K562 (cell line): Measurements from ENCODE around the gene ZGLP1. TPM values are rescaled to one million over a fixed set of nuclear protein-coding genes. Genes with fewer than 3 reads are reported as not detected.

ENCODE experiments used
- ARHGAP35 ChIP-seq: fragments of 450-650 bp; IDR thresholded peaks from 2 replicates; pipeline ENCODE4 v1.6.1; 2018; ENCODE audit not compliant: partially characterized antibody
- EGR1 ChIP-seq: fragments of 450-650 bp; conservative IDR thresholded peaks from 2 replicates; pipeline ENCODE4 v1.6.1; 2017; ENCODE audit warnings: mild to moderate bottlenecking
- ELF2 ChIP-seq: fragments of 250-450 bp; sonication (Bioruptor Pico); IDR thresholded peaks from 2 replicates; pipeline ENCODE4 v1.5.0; 2021; ENCODE audit warnings: mild to moderate bottlenecking
- FOXK1 ChIP-seq: sonication (generic); formaldehyde crosslinking; IDR thresholded peaks from 2 replicates; pipeline ENCODE4 v1.8.0; 2022; ENCODE audit warnings: missing genetic modification reagents, mild to moderate bottlenecking, borderline replicate concordance
- KAT7 ChIP-seq: sonication (generic); formaldehyde crosslinking; IDR thresholded peaks from 2 replicates; pipeline ENCODE4 v1.8.0; 2022; ENCODE audit warnings: missing genetic modification reagents, mild to moderate bottlenecking, borderline replicate concordance
- L3MBTL2 ChIP-seq: fragments of 450-650 bp; IDR thresholded peaks from 2 replicates; pipeline ENCODE4 v1.6.1; 2016; ENCODE audit warnings: mild to moderate bottlenecking, moderate library complexity
- MTF1 ChIP-seq: fragments of 250-450 bp; sonication (Bioruptor Pico); IDR thresholded peaks from 2 replicates; pipeline ENCODE4 v1.9.0; 2021; ENCODE audit warnings: moderate library complexity, mild to moderate bottlenecking, inconsistent platforms, borderline replicate concordance
- POLR2AphosphoS5 ChIP-seq: IDR thresholded peaks from 2 replicates; pipeline ENCODE4 v1.6.1; 2011; ENCODE audit warnings: mild to moderate bottlenecking, low read depth, low read length, moderate library complexity; ENCODE audit not compliant: control insufficient read depth, insufficient read depth
- SMAD1 ChIP-seq: fragments of 150-350 bp; IDR thresholded peaks from 2 replicates; pipeline ENCODE4 v1.6.1; 2014; ENCODE audit warnings: low read length, low read depth; ENCODE audit not compliant: partially characterized antibody
- TBP ChIP-seq: optimal IDR thresholded peaks from 2 replicates; pipeline ENCODE3; 2011; ENCODE audit warnings: low read depth, low read length, improper control_type of control experiment
- polyA plus RNA-seq, 8 experiments: library from polyadenylated mRNA; depleted of rRNA in 4 of 8; stranded (reverse) in 5 of 8; unstranded in 3 of 8; fragments of >200 nt; fragmentation: Nextera tagmentation in 2 of 8; fragmentation: Illumina TruSeq in 1 of 8; extraction: Ambion mirVana in 2 of 8; extraction: Trizol in 1 of 8; gene quantifications; 2 replicates each; pipeline versions ENCODE4 v1.2.1 to v1.2.3, GENCODE V29; 2011 to 2014; ENCODE audit warnings: inconsistent platforms in 1 of 8, missing spikeins in 1 of 8
- total RNA-seq, 7 experiments: library from RNA; depleted of rRNA in 6 of 7; stranded (reverse); fragments of >200 nt in 6 of 7; fragmentation: Illumina TruSeq in 2 of 7; extraction: Trizol in 2 of 7; gene quantifications; 2 replicates each; pipeline versions ENCODE4 v1.2.1 to v1.2.3, GENCODE V29; 2011 to 2021; ENCODE audit warnings: low replicate concordance in 1 of 7
- TF ChIP-seq, protein P1 (sequence below): sonication (generic); formaldehyde crosslinking; IDR thresholded peaks from 2 replicates; pipeline ENCODE4 v1.8.0; 2022; ENCODE audit warnings: mild to moderate bottlenecking, missing genetic modification reagents
- TF ChIP-seq, protein P2 (sequence below): fragments of 250-450 bp; sonication (Bioruptor Pico); IDR thresholded peaks from 2 replicates; pipeline ENCODE4 v1.5.0; 2021; ENCODE audit warnings: mild to moderate bottlenecking, moderate library complexity
- TF ChIP-seq, protein P3 (sequence below): fragments of 200-400 bp; formaldehyde crosslinking; IDR thresholded peaks from 2 replicates; pipeline ENCODE4 v1.6.1; 2017; ENCODE audit warnings: mild to moderate bottlenecking, low read depth, low read length, moderate library complexity
- TF ChIP-seq, protein P4 (sequence below): sonication (generic); formaldehyde crosslinking; IDR thresholded peaks from 2 replicates; pipeline ENCODE4 v1.8.0; 2022; ENCODE audit warnings: mild to moderate bottlenecking, low read depth, missing genetic modification reagents
- TF ChIP-seq, protein P5 (sequence below): fragments of 250-450 bp; sonication (Bioruptor Pico); IDR thresholded peaks from 2 replicates; pipeline ENCODE4 v1.4.0; 2020; ENCODE audit warnings: mild to moderate bottlenecking, moderate library complexity

The ZGLP1 gene
- total and polyA plus RNA-seq, 9 of the 15 experiments (the other 6 are each of a cell fraction or from before 2014, with no cell fraction given), result 0.24 to 4.5 (median 2.2) TPM

DNA sequence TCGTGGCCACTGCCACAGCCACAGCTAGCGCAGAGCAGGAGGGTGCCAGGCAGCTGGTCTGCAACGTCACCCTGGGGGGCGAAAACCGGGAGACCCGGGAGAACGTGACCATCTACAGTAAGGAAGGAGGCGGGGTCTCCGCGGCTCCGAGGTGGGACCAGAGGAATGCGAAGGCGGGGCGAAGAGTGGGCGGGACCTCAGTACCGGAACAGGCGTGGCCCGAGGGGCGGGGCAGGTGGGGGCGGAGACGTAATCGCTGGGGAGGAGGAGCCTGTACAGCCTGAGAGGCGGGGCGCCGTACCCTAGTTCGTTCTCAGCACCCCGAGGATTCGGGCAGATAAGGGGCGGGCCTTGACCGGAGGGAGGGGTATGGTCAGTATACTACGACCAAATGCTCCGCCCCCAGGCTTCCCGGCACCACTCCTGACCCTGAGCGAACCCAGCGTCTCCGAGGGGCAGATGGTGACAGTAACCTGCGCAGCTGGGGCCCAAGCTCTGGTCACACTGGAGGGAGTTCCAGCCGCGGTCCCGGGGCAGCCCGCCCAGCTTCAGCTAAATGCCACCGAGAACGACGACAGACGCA lies 17.3 kb downstream of the ZGLP1 start (continued):
- TF ChIP-seq, protein P1, sequence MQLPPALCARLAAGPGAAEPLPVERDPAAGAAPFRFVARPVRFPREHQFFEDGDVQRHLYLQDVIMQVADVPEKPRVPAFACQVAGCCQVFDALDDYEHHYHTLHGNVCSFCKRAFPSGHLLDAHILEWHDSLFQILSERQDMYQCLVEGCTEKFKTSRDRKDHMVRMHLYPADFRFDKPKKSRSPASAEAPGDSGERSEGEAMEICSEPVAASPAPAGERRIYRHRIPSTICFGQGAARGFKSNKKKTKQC, result 0 out of 2 replicates have a peak, but pooled peaks have one; percentile 4
- TF ChIP-seq FOXK1 (CRISPR knock-in tag) (no peak), ARHGAP35 (no peak), MTF1 (CRISPR knock-in tag) (no peak), L3MBTL2 (peak; percentile 81; the same call in 1 of the 2 replicates), POLR2AphosphoS5 (peak; percentile 60; the same call in 1 of the 2 replicates), TBP (peak; percentile 17), KAT7 (no peak), SMAD1 (no peak), EGR1 (peak; percentile 86), ELF2 (no peak)
- TF ChIP-seq, protein P2, sequence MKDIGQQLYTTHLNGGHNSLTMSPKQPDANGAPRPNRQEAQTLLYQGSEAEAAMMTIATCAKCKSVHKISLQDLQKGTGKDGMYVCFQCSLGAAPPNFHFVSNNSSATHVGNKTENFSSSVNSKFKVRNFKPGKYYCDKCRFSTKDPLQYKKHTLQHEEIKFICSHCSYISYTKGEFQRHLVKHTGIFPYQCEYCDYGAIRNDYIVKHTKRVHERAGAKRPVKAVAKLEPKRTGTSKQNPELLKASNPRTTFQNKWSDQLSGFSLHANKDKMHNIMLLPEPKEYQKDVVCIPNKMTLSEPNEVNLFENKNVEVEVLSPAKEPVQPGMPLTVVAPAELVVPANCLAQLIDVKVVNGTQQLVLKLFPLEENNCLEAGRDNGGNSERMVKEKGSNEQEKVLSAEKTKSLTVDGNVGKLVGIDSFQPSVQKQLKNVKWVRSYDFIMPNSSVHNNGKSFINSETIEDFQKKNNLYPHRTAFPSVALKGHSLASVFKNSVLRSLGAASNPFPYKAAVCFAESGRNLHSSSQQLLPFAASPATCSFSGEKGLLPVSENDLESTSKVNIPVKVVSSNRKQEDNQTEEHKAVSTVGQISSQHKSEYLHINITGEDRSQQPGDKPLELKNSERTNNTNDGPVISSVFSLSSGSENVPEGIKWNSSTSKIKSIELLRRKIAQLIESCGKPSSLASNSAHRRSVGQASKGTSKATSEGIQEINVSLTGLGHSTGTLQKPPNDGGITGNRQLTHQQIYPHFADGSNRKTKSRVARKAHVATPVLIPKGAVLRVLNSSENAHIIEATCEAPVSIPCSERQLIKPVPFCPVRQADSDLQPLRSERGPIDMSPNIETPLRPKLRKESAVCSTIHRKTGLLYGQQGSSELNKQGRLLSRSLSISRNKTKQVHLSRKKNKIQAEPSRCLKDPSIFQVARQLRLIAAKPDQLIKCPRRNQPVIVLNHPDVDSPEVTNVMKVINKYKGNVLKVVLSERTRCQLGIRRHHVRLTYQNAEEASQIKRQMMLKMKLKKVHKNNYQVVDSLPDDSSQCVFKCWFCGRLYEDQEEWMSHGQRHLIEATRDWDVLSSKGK (CRISPR knock-in tag), result no peak
- TF ChIP-seq, protein P3, sequence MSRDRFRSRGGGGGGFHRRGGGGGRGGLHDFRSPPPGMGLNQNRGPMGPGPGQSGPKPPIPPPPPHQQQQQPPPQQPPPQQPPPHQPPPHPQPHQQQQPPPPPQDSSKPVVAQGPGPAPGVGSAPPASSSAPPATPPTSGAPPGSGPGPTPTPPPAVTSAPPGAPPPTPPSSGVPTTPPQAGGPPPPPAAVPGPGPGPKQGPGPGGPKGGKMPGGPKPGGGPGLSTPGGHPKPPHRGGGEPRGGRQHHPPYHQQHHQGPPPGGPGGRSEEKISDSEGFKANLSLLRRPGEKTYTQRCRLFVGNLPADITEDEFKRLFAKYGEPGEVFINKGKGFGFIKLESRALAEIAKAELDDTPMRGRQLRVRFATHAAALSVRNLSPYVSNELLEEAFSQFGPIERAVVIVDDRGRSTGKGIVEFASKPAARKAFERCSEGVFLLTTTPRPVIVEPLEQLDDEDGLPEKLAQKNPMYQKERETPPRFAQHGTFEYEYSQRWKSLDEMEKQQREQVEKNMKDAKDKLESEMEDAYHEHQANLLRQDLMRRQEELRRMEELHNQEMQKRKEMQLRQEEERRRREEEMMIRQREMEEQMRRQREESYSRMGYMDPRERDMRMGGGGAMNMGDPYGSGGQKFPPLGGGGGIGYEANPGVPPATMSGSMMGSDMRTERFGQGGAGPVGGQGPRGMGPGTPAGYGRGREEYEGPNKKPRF, result no peak
- TF ChIP-seq, protein P4, sequence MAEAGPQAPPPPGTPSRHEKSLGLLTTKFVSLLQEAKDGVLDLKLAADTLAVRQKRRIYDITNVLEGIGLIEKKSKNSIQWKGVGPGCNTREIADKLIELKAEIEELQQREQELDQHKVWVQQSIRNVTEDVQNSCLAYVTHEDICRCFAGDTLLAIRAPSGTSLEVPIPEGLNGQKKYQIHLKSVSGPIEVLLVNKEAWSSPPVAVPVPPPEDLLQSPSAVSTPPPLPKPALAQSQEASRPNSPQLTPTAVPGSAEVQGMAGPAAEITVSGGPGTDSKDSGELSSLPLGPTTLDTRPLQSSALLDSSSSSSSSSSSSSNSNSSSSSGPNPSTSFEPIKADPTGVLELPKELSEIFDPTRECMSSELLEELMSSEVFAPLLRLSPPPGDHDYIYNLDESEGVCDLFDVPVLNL (CRISPR knock-in tag), result no peak
- TF ChIP-seq, protein P5, sequence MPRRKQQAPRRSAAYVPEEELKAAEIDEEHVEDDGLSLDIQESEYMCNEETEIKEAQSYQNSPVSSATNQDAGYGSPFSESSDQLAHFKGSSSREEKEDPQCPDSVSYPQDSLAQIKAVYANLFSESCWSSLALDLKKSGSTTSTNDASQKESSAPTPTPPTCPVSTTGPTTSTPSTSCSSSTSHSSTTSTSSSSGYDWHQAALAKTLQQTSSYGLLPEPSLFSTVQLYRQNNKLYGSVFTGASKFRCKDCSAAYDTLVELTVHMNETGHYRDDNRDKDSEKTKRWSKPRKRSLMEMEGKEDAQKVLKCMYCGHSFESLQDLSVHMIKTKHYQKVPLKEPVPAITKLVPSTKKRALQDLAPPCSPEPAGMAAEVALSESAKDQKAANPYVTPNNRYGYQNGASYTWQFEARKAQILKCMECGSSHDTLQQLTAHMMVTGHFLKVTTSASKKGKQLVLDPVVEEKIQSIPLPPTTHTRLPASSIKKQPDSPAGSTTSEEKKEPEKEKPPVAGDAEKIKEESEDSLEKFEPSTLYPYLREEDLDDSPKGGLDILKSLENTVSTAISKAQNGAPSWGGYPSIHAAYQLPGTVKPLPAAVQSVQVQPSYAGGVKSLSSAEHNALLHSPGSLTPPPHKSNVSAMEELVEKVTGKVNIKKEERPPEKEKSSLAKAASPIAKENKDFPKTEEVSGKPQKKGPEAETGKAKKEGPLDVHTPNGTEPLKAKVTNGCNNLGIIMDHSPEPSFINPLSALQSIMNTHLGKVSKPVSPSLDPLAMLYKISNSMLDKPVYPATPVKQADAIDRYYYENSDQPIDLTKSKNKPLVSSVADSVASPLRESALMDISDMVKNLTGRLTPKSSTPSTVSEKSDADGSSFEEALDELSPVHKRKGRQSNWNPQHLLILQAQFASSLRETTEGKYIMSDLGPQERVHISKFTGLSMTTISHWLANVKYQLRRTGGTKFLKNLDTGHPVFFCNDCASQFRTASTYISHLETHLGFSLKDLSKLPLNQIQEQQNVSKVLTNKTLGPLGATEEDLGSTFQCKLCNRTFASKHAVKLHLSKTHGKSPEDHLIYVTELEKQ, result no peak
